Measurements from ENCODE around the gene KHNYN.

KHNYN gene

DNA sequence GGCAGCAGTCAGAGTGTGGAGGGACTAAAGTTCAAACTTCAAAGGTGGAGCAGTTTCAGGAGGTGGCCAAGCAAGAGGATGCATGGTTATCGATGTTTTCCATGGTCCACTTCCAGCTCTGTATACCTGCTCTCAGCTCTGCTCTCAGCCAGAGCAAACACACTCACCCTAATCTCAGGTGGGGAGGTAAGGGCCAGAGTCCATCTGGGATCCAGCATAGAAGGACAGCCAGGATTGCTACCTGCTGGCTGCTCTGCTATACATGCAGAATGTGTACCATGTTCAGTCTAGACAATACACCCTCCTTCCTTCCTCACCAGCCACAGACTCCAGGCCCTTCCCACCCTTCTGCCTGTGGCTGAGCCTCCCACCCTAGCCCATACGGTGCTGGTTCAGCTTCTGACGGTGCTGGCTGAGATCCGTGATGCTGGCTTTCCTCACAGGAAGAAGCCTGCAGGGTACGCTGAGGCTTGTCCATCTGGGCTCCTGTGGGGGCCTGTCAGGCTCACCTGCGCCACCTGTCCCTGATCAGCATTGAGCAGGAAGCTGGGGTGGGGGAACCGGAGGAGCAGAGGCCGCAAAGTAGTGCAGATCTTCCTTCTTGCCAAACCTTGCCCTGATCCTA is 2.7 kb upstream of the KHNYN start:
- no peak overlapping the region for H3K4me3 ChIP-seq (ENCODE audit: low read length)
- TF ChIP-seq, protein P1, sequence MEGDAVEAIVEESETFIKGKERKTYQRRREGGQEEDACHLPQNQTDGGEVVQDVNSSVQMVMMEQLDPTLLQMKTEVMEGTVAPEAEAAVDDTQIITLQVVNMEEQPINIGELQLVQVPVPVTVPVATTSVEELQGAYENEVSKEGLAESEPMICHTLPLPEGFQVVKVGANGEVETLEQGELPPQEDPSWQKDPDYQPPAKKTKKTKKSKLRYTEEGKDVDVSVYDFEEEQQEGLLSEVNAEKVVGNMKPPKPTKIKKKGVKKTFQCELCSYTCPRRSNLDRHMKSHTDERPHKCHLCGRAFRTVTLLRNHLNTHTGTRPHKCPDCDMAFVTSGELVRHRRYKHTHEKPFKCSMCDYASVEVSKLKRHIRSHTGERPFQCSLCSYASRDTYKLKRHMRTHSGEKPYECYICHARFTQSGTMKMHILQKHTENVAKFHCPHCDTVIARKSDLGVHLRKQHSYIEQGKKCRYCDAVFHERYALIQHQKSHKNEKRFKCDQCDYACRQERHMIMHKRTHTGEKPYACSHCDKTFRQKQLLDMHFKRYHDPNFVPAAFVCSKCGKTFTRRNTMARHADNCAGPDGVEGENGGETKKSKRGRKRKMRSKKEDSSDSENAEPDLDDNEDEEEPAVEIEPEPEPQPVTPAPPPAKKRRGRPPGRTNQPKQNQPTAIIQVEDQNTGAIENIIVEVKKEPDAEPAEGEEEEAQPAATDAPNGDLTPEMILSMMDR (conservative IDR thresholded peaks at IDR 0.05; ENCODE audit: low read length): no peak
- no peak for DNase-seq (ENCODE audit: low read depth)

DNA sequence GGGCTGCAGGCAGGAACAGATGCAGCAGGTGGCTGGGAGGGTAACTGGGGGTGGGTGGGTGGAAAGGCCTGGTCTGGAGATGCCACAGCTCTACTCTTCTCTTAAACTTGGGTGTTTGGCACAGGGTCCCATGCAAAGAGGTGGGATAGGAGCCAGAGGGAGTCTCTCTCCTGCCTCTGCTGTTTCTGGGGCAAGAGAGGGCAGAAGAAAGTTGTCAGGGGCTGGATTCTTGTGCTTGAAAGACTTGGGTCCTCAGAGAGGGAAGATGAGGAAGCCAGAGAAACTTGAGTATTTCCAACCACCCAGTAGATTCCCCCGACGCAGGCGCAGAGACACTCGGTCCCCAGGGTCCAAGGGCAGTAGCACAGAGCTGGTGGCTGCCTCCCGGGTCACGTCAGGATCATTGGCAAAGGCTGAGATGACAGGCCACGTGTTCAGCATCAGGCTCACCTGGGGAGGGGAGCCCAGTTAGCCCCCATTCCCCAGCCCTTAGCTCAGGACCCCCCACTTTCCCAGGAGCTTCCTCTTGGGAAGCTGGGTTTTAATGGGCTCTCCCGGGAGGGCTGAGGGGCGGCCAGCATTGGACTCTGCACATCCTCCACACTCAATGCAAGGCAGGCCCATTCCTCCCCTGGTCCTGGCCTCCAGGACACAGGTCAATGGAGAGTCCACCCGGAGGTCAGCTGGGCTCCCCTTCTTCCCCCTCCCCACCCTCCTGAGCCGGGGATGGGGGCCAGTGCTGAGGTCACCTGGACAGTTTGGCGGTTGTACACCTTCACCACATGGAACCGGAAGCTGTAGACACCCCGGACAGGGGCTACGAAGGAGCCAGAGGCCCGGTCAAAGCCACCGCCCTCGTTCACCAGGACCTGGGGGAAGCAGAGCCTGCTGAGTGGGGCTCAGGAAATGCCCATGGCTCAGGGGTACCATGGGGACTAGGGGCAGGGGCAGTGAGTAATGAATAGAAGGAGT is 1.9 kb upstream of the KHNYN start:
- H3K4me3 ChIP-seq (ENCODE audit: low read length): no peak overlapping the region
- TF ChIP-seq, protein P1 (conservative IDR thresholded peaks at IDR 0.05; ENCODE audit: low read length): no peak
- no peak for DNase-seq (ENCODE audit: low read depth)

DNA sequence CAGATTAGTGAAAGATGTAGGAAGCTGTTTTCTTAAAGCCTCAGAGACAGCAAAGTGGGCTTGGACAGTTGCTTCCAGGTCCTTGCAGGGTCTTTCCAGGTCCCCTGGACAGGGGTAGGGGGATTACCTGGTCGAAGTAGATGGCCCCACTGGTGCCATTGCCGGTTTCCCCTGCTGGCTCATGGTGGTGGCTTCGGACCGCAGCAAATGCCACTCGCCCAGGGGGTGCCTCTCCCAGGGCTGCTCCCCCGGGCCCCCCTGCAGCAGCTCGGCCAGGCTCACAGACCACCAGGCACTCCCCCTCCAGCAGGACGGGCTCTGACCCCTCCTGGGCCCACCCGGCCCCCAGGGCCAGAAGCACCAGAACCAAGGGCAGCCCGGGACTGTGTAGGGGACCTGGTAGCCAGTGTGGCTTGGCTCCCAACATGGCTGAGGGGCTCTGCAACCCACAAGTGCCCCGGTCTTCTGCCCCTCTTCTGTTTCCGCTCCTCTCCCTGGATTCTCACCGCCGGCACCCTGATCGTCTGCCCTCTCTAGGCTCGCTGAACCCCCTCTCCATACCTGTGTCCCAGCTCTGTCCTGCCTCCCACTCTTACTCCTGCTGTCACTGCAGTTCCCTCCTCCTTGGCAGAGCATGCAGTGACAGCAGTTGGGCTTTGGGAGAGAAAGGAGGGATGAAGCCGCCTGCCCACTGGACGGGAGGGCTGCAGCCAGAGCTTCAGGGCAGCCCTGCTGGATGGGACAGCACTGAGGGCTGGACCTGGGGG is 943 bp upstream of the KHNYN start:
- peak overlapping the region; percentile 79 for H3K4me3 ChIP-seq (ENCODE audit: low read length)
- TF ChIP-seq, protein P1 (conservative IDR thresholded peaks at IDR 0.05; ENCODE audit: low read length): no peak
- DNase-seq (ENCODE audit: low read depth): no peak

DNA sequence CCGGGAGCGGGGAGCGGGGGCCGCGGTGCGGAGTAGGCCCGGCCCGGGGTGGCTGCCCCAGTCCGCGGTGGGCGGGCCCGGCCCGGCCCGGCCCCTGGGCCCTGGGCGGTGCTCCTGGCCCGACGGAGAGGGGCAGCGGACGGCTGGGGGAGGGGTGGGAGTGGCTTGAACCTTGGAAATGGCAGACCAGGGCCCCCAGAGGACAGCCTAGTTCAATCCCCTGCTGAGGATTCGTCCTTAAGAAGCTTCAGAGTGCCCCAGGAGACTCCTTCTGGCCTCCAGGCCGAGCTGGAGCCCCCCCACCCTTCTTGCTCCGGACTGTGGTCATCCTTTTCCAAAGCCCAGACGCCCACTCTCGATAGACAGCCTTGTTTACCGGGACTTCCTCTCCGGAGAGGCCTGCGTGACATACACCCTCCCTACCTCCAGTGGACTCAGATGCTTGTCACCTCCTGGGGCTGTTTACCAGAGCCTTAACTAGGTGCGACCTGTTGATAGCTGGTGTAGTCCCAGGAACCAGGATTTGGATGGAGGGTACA is 458 bp downstream of the KHNYN start:
- TF ChIP-seq, protein P1 (conservative IDR thresholded peaks at IDR 0.05; ENCODE audit: low read length): no peak
- peak; percentile 85 for DNase-seq (ENCODE audit: low read depth)
- H3K4me3 ChIP-seq (ENCODE audit: low read length): peak overlapping the region; percentile 79

DNA sequence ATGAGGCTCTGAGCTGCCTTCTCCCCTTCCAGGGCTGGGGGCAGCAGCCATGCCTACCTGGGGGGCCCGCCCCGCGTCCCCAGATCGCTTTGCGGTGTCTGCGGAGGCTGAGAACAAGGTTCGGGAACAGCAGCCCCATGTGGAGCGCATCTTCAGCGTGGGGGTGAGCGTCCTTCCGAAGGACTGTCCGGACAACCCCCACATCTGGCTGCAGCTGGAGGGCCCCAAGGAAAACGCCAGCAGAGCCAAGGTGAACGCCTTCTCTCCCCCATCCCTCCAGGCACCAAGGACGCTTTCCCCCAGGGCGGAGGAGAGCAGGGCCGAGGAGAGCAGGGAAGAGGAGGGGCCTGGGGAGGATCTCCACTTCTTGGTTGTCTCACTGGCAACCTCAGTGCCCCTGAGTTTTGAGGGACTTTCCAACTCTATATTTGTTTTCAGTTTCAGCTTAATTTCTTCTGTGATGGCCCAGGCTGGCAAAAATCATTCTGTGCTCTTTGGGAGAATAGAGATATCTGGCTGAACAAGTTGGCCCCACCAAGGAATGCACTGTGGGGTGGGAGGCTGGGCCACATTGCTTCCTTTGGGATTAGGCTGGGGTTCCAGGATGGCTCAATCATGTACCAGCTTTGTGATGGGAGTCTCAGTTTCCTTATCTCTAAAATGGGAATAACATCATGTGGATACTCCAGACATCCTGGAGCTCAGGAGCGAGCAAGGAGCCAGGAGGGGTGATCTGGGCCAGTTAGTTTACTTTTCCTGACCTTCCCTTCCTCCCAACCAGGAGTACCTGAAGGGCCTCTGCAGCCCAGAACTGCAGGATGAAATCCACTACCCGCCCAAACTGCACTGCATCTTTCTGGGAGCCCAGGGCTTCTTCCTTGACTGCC is 1.2 kb downstream of the KHNYN start:
- H3K4me3 ChIP-seq (ENCODE audit: low read length): peak overlapping the region; percentile 79
- DNase-seq (ENCODE audit: low read depth): peak; percentile 74

More for the DNA sequence above, 1.2 kb downstream of the KHNYN start:
- TF ChIP-seq, protein P1 (conservative IDR thresholded peaks at IDR 0.05; ENCODE audit: low read length): no peak

Measured in AG10803 (cell line).